NCI-H2081 (cell line): ENCODE measurements around the gene OGFRL1.

Source experiments
- DNase-seq, 2 experiments: peaks; one replicate each; lab custom pipeline; 2025; lab: John Stamatoyannopoulos, UW

The OGFRL1 gene

GRCh38 chr6:71334768-71335167 lies 46.2 kb downstream of the OGFRL1 start:
- DNase-seq, result no peak

- no peak for DNase-seq
These were observed 46.9 kb downstream of the OGFRL1 start for GRCh38 chr6:71335544-71335943.

- no peak for DNase-seq
These were observed 48.3 kb downstream of the OGFRL1 start for GRCh38 chr6:71336901-71337300.

- DNase-seq, result no peak
These were observed 50.1 kb downstream of the OGFRL1 start for GRCh38 chr6:71338540-71339316.

- no peak for DNase-seq
These were observed 54.2 kb downstream of the OGFRL1 start for GRCh38 chr6:71342772-71343171.

- no peak for DNase-seq
These were observed 57.1 kb downstream of the OGFRL1 start for GRCh38 chr6:71345476-71346333.

- DNase-seq, result no peak
These were observed 57.7 kb downstream of the OGFRL1 start for GRCh38 chr6:71346334-71346694.

GRCh38 chr6:71347119-71347518 lies 58.5 kb downstream of the OGFRL1 start:
- no peak for DNase-seq

GRCh38 chr6:71349395-71349794 lies 60.8 kb downstream of the OGFRL1 start:
- peak in 1 of 2 experiments; percentile 22 for DNase-seq

GRCh38 chr6:71349976-71350615 lies 61.5 kb downstream of the OGFRL1 start:
- DNase-seq, result no peak

- no peak for DNase-seq
These were observed 62.6 kb downstream of the OGFRL1 start for GRCh38 chr6:71351190-71351589.
